Stomach (tissue), 9 donors: ENCODE results near the gene KIAA2012. TPM values are rescaled to one million over a fixed set of nuclear protein-coding genes. Genes with fewer than 3 reads are reported as not detected.

ENCODE experiments used
- DNase-seq, 2 donors: peaks; one replicate each; pipeline versions ENCODE4 v3.0.0 to v3.0.0-alpha.2; 2013 to 2019
- H3K27ac ChIP-seq, 5 donors: fragments of 200-600 bp in 4 of 5; sonication (generic) in 4 of 5; one replicate each; pipeline ENCODE4 v1.5.1; 2013 to 2019; ENCODE audit warnings: mild to moderate bottlenecking in 1 of 5, moderate library complexity in 1 of 5
- H3K27me3 ChIP-seq, 3 donors: fragments of 200-600 bp; sonication (generic); one replicate each; pipeline ENCODE4 v1.5.1; 2017 to 2019; ENCODE audit warnings: mixed run types in 1 of 3
- H3K36me3 ChIP-seq, 4 donors: fragments of 200-600 bp; sonication (generic); 1 replicate in 3 of 4; 2 replicates in 1 of 4; pipeline ENCODE4 v1.5.1; 2016 to 2019
- H3K4me1 ChIP-seq, 4 donors: fragments of 200-600 bp; sonication (generic); one replicate each; pipeline ENCODE4 v1.5.1; 2016 to 2019
- H3K4me3 ChIP-seq, 4 donors: fragments of 200-600 bp; sonication (generic) in 3 of 4; one replicate each; pipeline ENCODE4 v1.5.1; 2016 to 2019; ENCODE audit warnings: mild to moderate bottlenecking in 1 of 4
- H3K9me3 ChIP-seq, 4 donors: fragments of 200-600 bp; sonication (generic); one replicate each; pipeline ENCODE4 v1.5.1; 2016 to 2019
- EP300 ChIP-seq: sonication (generic); formaldehyde crosslinking; IDR thresholded peaks from one replicate; pipeline ENCODE4 v1.6.1; 2017; ENCODE audit warnings: antibody characterized with exemption
- POLR2A ChIP-seq, 4 donors: fragments of 450-650 bp; IDR thresholded peaks; one replicate each; pipeline ENCODE4 v1.6.1; 2016; ENCODE audit warnings: antibody characterized with exemption in 4 of 4, control low read depth in 2 of 4, mild to moderate bottlenecking in 1 of 4, moderate library complexity in 1 of 4
- POLR2AphosphoS5 ChIP-seq, 3 donors: sonication (generic); formaldehyde crosslinking; IDR thresholded peaks; one replicate each; pipeline ENCODE4 v1.6.1; 2016; ENCODE audit warnings: antibody characterized with exemption in 3 of 3
- WGBS, 5 donors: extraction: QIAGEN DNeasy Blood & Tissue Kit in 3 of 5; methylation state at CpG; one replicate each; pipeline versions ENCODE4 v1.1.5 to v1.1.7; 2013 to 2018; 5-methylcytosine and 5-hydroxymethylcytosine counted together
- intact Hi-C: fragments of 100-400 bp; cut with DNase I; formaldehyde crosslinking; loops from one replicate; pipeline ENCODE4 v1.15.1; 2023; ENCODE audit warnings: low total_unique reads
- polyA plus RNA-seq, 3 donors: library from polyadenylated mRNA; stranded (reverse); fragments of 200-250 nt; gene quantifications; one replicate each; pipeline ENCODE4 v1.2.3, GENCODE V29; 2013
- total RNA-seq, 5 donors: library from RNA; depleted of rRNA; stranded (reverse); fragments of >200 nt; gene quantifications; one replicate each; pipeline versions ENCODE4 v1.1.0 to v1.2.3, GENCODE V29; 2014 to 2016
- TF ChIP-seq, protein P1 (sequence below), 7 experiments: fragments of 450-650 bp in 4 of 7; fragments of 200-600 bp in 3 of 7; sonication (generic) in 3 of 7; IDR thresholded peaks; one replicate each; pipeline ENCODE4 v1.5.1; 2016 to 2019; ENCODE audit warnings: antibody characterized with exemption in 7 of 7, control low read depth in 2 of 7, mild to moderate bottlenecking in 1 of 7
- donor health status: healthy with polysubstance abuse.
- donor health status: Bipolar disorder and iron deficiency.
- donor health status: healthy.

The KIAA2012 gene
- total and polyA plus RNA-seq, 8 donors: 0.03 to 0.18 TPM; not detected in 6

DNA sequence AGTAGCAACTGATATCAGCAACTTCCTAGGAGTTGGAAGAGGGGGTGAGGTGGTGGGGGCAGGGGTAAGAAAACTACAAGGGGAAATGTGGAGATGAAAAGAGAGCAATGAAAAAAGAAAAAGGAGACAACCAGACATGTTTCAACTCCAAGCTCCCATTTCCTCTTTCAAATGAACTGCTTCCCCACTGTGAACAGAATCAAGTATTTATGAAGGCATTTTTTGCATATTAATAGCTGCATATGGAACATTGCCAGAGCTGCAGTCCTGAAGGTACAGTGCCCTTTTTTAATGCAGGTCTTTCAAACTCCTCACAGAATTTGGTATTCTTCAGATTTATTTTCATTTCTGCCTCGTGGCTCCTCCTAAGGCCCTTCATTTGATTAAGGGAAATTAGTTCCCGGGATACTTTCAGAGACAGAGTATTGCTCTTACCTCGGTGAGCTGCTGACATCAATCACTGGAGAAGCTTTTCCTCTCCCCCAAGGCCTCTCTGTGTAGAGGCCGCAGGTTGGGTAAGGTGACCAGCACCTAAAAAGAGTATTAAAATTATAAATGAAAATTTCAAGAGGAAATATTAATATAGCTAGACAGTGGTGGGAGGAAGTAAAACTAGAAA is 68.4 kb downstream of the KIAA2012 start:
- TF ChIP-seq POLR2AphosphoS5 (IDR thresholded peaks at IDR 0.05) (no peak), EP300 (no peak), POLR2A (IDR thresholded peaks at IDR 0.05) (no peak)
- TF ChIP-seq, protein P1, sequence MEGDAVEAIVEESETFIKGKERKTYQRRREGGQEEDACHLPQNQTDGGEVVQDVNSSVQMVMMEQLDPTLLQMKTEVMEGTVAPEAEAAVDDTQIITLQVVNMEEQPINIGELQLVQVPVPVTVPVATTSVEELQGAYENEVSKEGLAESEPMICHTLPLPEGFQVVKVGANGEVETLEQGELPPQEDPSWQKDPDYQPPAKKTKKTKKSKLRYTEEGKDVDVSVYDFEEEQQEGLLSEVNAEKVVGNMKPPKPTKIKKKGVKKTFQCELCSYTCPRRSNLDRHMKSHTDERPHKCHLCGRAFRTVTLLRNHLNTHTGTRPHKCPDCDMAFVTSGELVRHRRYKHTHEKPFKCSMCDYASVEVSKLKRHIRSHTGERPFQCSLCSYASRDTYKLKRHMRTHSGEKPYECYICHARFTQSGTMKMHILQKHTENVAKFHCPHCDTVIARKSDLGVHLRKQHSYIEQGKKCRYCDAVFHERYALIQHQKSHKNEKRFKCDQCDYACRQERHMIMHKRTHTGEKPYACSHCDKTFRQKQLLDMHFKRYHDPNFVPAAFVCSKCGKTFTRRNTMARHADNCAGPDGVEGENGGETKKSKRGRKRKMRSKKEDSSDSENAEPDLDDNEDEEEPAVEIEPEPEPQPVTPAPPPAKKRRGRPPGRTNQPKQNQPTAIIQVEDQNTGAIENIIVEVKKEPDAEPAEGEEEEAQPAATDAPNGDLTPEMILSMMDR (IDR thresholded peaks at IDR 0.05): no peak
- no peaks in the 10 kb centered on the region for H3K36me3 ChIP-seq
- no peaks in the 10 kb centered on the region for H3K9me3 ChIP-seq
- no peak overlapping the region for H3K27ac ChIP-seq
- H3K27me3 ChIP-seq: no peaks in the 10 kb centered on the region
- DNase-seq: no peak
- H3K4me1 ChIP-seq: peaks cover 0 to 16% (median 5%) of the 10 kb centered on the region in 4 donors
- no peak overlapping the region for H3K4me3 ChIP-seq
- intact Hi-C loops: no loop called here
- WGBS, 5 donors: 66 to 78% (median 72%) methylated on average over 4 of the region's 4 CpGs

DNA sequence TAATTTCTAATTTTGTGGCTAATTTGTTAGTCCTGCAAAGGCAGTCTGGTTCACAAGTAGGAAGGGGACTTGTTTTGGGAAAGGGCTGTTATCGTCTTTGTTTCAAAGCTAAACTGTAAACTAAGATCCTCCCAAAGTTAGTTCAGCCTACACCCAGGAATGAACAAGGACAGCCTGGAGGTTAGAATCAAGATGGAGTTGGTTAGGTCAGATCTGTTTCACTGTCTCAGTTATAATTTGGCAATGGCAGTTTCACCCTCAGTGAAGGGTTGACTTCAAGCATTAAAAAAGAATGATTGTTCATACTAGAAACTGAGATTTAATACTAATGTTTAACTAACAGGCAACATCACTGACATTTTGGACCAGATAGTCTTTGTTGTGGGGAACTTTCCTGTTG is 69.5 kb downstream of the KIAA2012 start:
- DNase-seq: no peak
- Histone ChIP-seq H3K36me3 (no peaks in the 10 kb centered on the region), H3K27me3 (no peaks in the 10 kb centered on the region), H3K4me3 (no peak overlapping the region), H3K4me1 (peaks cover 0 to 10% (median 3%) of the 10 kb centered on the region in 4 donors), H3K9me3 (no peaks in the 10 kb centered on the region), H3K27ac (no peak overlapping the region)
- intact Hi-C loops: no loop called here
- TF ChIP-seq POLR2A (IDR thresholded peaks at IDR 0.05): no peak
- TF ChIP-seq, protein P1 (IDR thresholded peaks at IDR 0.05): no peak
- no peak for TF ChIP-seq POLR2AphosphoS5 (IDR thresholded peaks at IDR 0.05)
- TF ChIP-seq EP300: no peak
- 85 to 97% (median 93%) methylated on average over 1 of the region's 1 CpG for WGBS, 5 donors

DNA sequence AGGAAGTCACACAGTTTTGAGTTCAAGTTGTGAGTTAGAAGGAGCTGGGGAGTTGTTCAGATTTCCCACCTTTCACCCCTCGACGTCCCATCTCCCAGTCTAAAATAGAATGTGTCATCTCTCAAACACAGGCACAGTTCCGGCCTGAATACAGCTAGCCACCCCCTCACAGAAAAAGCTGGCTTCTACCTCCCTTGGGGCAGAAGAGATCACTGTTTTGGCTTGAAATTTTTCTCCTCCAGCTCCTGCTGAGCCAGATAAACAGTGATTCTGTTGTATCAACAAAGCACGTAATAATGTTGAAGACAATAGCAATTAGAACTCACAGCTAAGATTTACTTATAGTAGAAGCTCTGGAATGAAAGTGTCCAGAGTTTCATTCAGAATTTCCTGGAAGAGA is 74.7 kb downstream of the KIAA2012 start:
- Histone ChIP-seq H3K4me3 (no peak overlapping the region), H3K4me1 (peaks cover 0 to 26% (median 4%) of the 10 kb centered on the region in 4 donors), H3K36me3 (no peaks in the 10 kb centered on the region), H3K9me3 (no peaks in the 10 kb centered on the region), H3K27ac (no peak overlapping the region), H3K27me3 (peaks cover 0 to 14% (median 0%) of the 10 kb centered on the region in 3 donors)
- WGBS, 5 donors: 54 to 69% (median 66%) methylated on average over 4 of the region's 4 CpGs
- no peak for DNase-seq
- intact Hi-C loops: no loop called here
- TF ChIP-seq POLR2AphosphoS5 (IDR thresholded peaks at IDR 0.05) (no peak), POLR2A (IDR thresholded peaks at IDR 0.05) (no peak), EP300 (no peak)
- TF ChIP-seq, protein P1 (IDR thresholded peaks at IDR 0.05): no peak

DNA sequence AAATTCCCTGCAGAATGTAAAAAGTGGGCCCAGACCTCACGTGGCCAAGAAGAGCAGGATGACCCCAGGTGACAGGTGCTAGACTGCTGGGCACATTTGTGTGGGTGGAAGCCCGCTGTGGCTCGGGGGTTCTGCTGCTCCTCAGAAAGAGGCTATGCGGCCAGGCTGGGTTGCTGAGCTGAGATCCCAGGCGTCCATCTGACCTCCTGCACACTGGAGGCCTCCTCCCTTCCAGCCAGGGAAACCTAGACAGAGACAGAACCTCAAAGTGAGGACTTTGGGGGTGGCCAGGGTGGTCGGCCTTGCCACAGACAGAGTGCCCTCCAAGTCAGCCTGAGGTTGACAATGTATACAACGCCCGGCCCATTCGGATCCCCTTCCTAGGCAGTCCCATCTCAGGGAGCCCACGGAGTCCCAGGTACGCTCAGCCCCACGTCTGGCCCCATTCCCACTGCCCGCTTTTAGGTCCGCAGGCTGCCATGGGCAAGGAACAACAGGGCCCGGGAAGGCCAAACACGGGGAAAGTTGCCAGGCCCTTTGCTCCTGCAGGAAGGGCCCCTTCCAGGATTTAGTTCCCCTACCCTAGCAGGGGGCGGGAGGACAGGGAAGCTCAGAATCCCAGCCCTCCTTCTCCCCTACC is 75.6 kb downstream of the KIAA2012 start:
- H3K36me3 ChIP-seq: no peaks in the 10 kb centered on the region
- no peak for DNase-seq
- WGBS, 5 donors: 82 to 86% (median 83%) methylated on average over 14 to 17 of the region's 17 CpGs
- H3K4me1 ChIP-seq: peaks cover 0 to 26% (median 4%) of the 10 kb centered on the region in 4 donors
- H3K9me3 ChIP-seq: no peaks in the 10 kb centered on the region
- no peak overlapping the region for H3K4me3 ChIP-seq
- TF ChIP-seq, protein P1 (IDR thresholded peaks at IDR 0.05): no peak
- TF ChIP-seq EP300 (no peak), POLR2A (IDR thresholded peaks at IDR 0.05) (no peak), POLR2AphosphoS5 (IDR thresholded peaks at IDR 0.05) (no peak)
- H3K27me3 ChIP-seq: peaks cover 0 to 14% (median 0%) of the 10 kb centered on the region in 3 donors
- intact Hi-C loops: no loop called here
- H3K27ac ChIP-seq: peak overlapping the region in 2 of 5 donors; percentile 45 to 46
